ENCODE data around the gene ZNF655. TPM values are rescaled to one million over a fixed set of nuclear protein-coding genes. Genes with fewer than 3 reads are reported as not detected.

Gene ZNF655
- total RNA-seq, 2 donors from 2014 or later: 79.2 to 98.5 TPM

Other genes starting within 250 kb of the ZNF655 start
- 10 to 100 TPM; 47.4 to 74.1 TPM for gene ARPC1A, start 232.7 kb upstream of the ZNF655 start, total RNA-seq
- gene ARPC1B, start 183.9 kb upstream of the ZNF655 start, total RNA-seq: 100 to 1,000 TPM; 223 to 410 TPM
- gene PDAP1, start 150.0 kb upstream of the ZNF655 start, total RNA-seq: 100 to 1,000 TPM in 1 of 2 donors, 10 to 100 TPM in 1; 73.7 to 129 TPM
- gene BUD31, start 149.7 kb upstream of the ZNF655 start, total RNA-seq: 100 to 1,000 TPM in 1 of 2 donors, 10 to 100 TPM in 1; 96.1 to 138 TPM
- gene PTCD1, start 119.8 kb upstream of the ZNF655 start, total RNA-seq: 1 to 10 TPM; 4.3 to 5.4 TPM
- gene CPSF4, start 119.7 kb upstream of the ZNF655 start, total RNA-seq: 10 to 100 TPM; 36.8 to 38.9 TPM
- 100 to 1,000 TPM; 251 to 460 TPM for gene ATP5MF, start 92.5 kb upstream of the ZNF655 start, total RNA-seq
- 10 to 100 TPM; 32.0 to 46.7 TPM for gene ZNF789, start 85.8 kb upstream of the ZNF655 start, total RNA-seq
- 10 to 100 TPM; 28.9 to 36.5 TPM for gene ZNF394, start 58.4 kb upstream of the ZNF655 start, total RNA-seq
- gene ZKSCAN5, start 54.0 kb upstream of the ZNF655 start, total RNA-seq: 10 to 100 TPM; 11.5 to 12.2 TPM
- gene FAM200A, start 6.5 kb upstream of the ZNF655 start, total RNA-seq: 1 to 10 TPM; 2.7 to 5.5 TPM
- gene TMEM225B, start 39.6 kb downstream of the ZNF655 start, total RNA-seq: 1 to 10 TPM in 1 of 2 donors, under 1 TPM in 1; 0.86 to 4.4 TPM
- 10 to 100 TPM; 25.0 to 58.4 TPM for gene ZSCAN25, start 58.3 kb downstream of the ZNF655 start, total RNA-seq
- gene CYP3A5, start 121.4 kb downstream of the ZNF655 start, total RNA-seq: under 1 TPM in 1 of 2 donors, not detected in 1; 0.15 TPM
- gene CYP3A7, start 176.6 kb downstream of the ZNF655 start, total RNA-seq: not detected
- gene CYP3A4, start 225.5 kb downstream of the ZNF655 start, total RNA-seq: not detected

Measured in activated T-helper 17 cell treated with anti-CD3 and anti-CD28 coated beads, Interleukin-2, amount 50 U/mL, for 72 hours (primary cell).